Heart left ventricle (tissue), 16 donors: Measurements from ENCODE around the gene SCRN2. TPM values are rescaled to one million over a fixed set of nuclear protein-coding genes. Genes with fewer than 3 reads are reported as not detected.

Experiments
- ATAC-seq, 4 donors: fragments of 200-7000 bp; cut with Tn5 transposase; one replicate each; pipeline ENCODE4 v1.9.1; 2020 to 2022; ENCODE audit warnings: moderate library complexity in 4 of 4, mild to moderate bottlenecking in 3 of 4, moderate number of reproducible peaks in 1 of 4
- DNase-seq, 5 donors: peaks; one replicate each; pipeline ENCODE4 v3.0.0-alpha.2; 2020
- H3K27ac ChIP-seq, 12 donors: fragments of 200-600 bp; sonication (generic) in 4 of 12; one replicate each; pipeline versions ENCODE4 v1.5.0 to v1.8.0; 2016 to 2022; ENCODE audit warnings: mild to moderate bottlenecking in 2 of 12
- H3K27me3 ChIP-seq, 9 donors: fragments of 200-600 bp; sonication (generic) in 2 of 9; one replicate each; pipeline versions ENCODE4 v1.5.1 to v1.8.0; 2016 to 2022; ENCODE audit warnings: mild to moderate bottlenecking in 3 of 9
- H3K36me3 ChIP-seq, 9 donors: fragments of 200-600 bp; sonication (generic) in 2 of 9; one replicate each; pipeline versions ENCODE4 v1.5.0 to v1.8.0; 2018 to 2022; ENCODE audit warnings: mild to moderate bottlenecking in 2 of 9
- H3K4me1 ChIP-seq, 12 donors: fragments of 200-600 bp; sonication (generic) in 4 of 12; one replicate each; pipeline versions ENCODE4 v1.5.0 to v1.8.0; 2016 to 2022; ENCODE audit warnings: mild to moderate bottlenecking in 3 of 12
- H3K4me3 ChIP-seq, 12 donors: fragments of 200-600 bp; sonication (generic) in 4 of 12; one replicate each; pipeline versions ENCODE4 v1.5.0 to v1.8.0; 2017 to 2022; ENCODE audit warnings: mild to moderate bottlenecking in 9 of 12, moderate library complexity in 4 of 12
- H3K9me3 ChIP-seq, 12 donors: fragments of 200-600 bp; sonication (generic) in 4 of 12; one replicate each; pipeline versions ENCODE4 v1.5.0 to v1.8.0; 2016 to 2022; ENCODE audit warnings: mild to moderate bottlenecking in 1 of 12
- CTCF ChIP-seq, 12 donors: fragments of 200-600 bp; sonication (generic) in 4 of 12; IDR thresholded peaks; one replicate each; pipeline versions ENCODE4 v1.5.0 to v1.8.0; 2018 to 2022; ENCODE audit warnings: antibody characterized with exemption in 12 of 12, mild to moderate bottlenecking in 5 of 12
- POLR2A ChIP-seq, 2 donors: fragments of 450-650 bp; IDR thresholded peaks; one replicate each; pipeline ENCODE4 v1.6.1; 2017; ENCODE audit warnings: antibody characterized with exemption in 2 of 2, mild to moderate bottlenecking in 2 of 2, moderate library complexity in 2 of 2
- WGBS, 4 donors: extraction: QIAGEN DNeasy Blood & Tissue Kit in 2 of 4; methylation state at CpG; one replicate each; pipeline versions ENCODE4 v1.1.5 to v1.1.7; 2013 to 2018; 5-methylcytosine and 5-hydroxymethylcytosine counted together
- intact Hi-C, 10 donors: fragments of 100-400 bp; cut with DNase I; formaldehyde crosslinking; loops; one replicate each; pipeline versions ENCODE4 v1.11.1 to v1.14.2; 2022
- long read RNA-seq, 3 donors: library from polyadenylated mRNA; unstranded; transcript quantifications; one replicate each; pipeline ENCODE4 v2.0.0, GENCODE V29; 2020 to 2021
- polyA plus RNA-seq, 2 donors: library from polyadenylated mRNA; stranded (reverse); fragments of 200-250 nt; gene quantifications; one replicate each; pipeline ENCODE4 v1.2.3, GENCODE V29; 2013
- total RNA-seq, 9 donors: library from RNA; depleted of rRNA in 2 of 9; stranded (reverse); fragments of >200 nt in 2 of 9; fragmentation: NEBNext Ultra II Directional in 3 of 9; extraction: Animal tissue kit (Norgen Biotek cat#: 25700) in 3 of 9; gene quantifications; one replicate each; pipeline versions ENCODE4 v1.1.0 to v1.2.4, GENCODE V29; 2016 to 2023
- donor health status: ischemic (EF 13 %, LVEDD 7.1; RV severe dilation, severe dysfunction).
- donor health status: healthy with polysubstance abuse.
- donor health status: DM: no; HTN: yes; CAD: no.
- donor health status: DM: no; HTN: no; CAD: no.
- donor health status: ischemic (EF 25% LVEDD 6.9; RV normal size, moderate dysfunction).
- donor health status: ischemic (EF 25% LVEDD 5.7; RV mildly dilated, moderate dysfunction).
- donor health status: healthy.
- donor health status: DM: yes; HTN: yes; CAD: no.
- donor health status: ischemic (EF 35%, LVEDD 5.7; RV mildly dilated, moderate dysfunction).
- donor health status: nonischemic (EF 11% LVEDD 7.7; RV severe dilation, severe dysfunction).
- donor health status: DM: yes; HTN: yes; CAD: no.
- donor health status: PGD.
- donor health status: ischemic (EF 29% LVEDD 5.4; RV normal size, mild dysfunction).
- donor health status: nonischemic (EF 23%, LVEDD 6.1; RV moderate dilation, normal function).

The SCRN2 gene
- total RNA-seq: 10 to 100 TPM; 29.4 to 42.9 (median 33.9) TPM
- polyA plus RNA-seq: 10 to 100 TPM; 17.5 to 58.5 TPM
- long read RNA-seq, donor 1, transcript SCRN2-201 (8 exons, 1,548 nt): major isoform, 60 of 99 reads
- long read RNA-seq, donor 1, transcript SCRN2-212 (7 exons, 1,745 nt): minor isoform, 10 of 99 reads
- long read RNA-seq, donor 1, transcript SCRN2-202 (7 exons, 1,779 nt): minor isoform, 6 of 99 reads
- long read RNA-seq, donor 1, partial matches to known transcripts: 8 of 99 reads
- long read RNA-seq, donor 1, other reads (novel, unspliced or antisense): 15 of 99 reads
- long read RNA-seq, donor 2, transcript SCRN2-212 (7 exons, 1,745 nt): minor isoform, 18 of 249 reads
- long read RNA-seq, donor 2, transcript SCRN2-202 (7 exons, 1,779 nt): minor isoform, 36 of 249 reads
- long read RNA-seq, donor 2, transcript SCRN2-201 (8 exons, 1,548 nt): major isoform, 148 of 249 reads
- long read RNA-seq, donor 2, partial matches to known transcripts: 20 of 249 reads
- long read RNA-seq, donor 2, other reads (novel, unspliced or antisense): 25 of 249 reads
- long read RNA-seq, donor 3, transcript SCRN2-201 (8 exons, 1,548 nt): major isoform, 34 of 61 reads
- long read RNA-seq, donor 3, transcript SCRN2-212 (7 exons, 1,745 nt): minor isoform, 5 of 61 reads
- long read RNA-seq, donor 3, partial matches to known transcripts: 4 of 61 reads
- long read RNA-seq, donor 3, other reads (novel, unspliced or antisense): 15 of 61 reads

GRCh38 chr17:47840742-47841487, at the start of gene SCRN2:
Gene SCRN2, minus strand, starts transcription at chr17:47841273. Its CDS starts 430 bp downstream, at chr17:47840843.
- intact Hi-C loops: loop anchor here (1.0 to 10.0 kb wide), 16 partner anchors 49 to 181 kb away; partner anchors contain the start of genes CDK5RAP3 (in 7 of the 10) and PNPO (in 2 of the 10)
- 0 to 1% (median 0%) methylated on average over 38 to 55 of the region's 55 CpGs for WGBS, 4 donors
- Histone ChIP-seq H3K36me3 (peaks cover 0 to 32% (median 18%) of the 10 kb centered on the region in 9 donors), H3K9me3 (no peaks in the 10 kb centered on the region), H3K4me3 (peak within 1 kb of the TSS; percentile 57 to 96 (median 90)), H3K27ac (peak within 1 kb of the TSS in 11 of 12 donors; percentile 55 to 84 (median 75)), H3K27me3 (peaks cover 0 to 24% (median 8%) of the 10 kb centered on the region in 9 donors), H3K4me1 (peaks cover 4 to 28% (median 19%) of the 10 kb centered on the region in 12 donors)
- peak; percentile 89 to 96 (median 91) for DNase-seq
- peak; percentile 93 to 99 (median 98) for TF ChIP-seq CTCF (IDR thresholded peaks at IDR 0.05)
- no peak for TF ChIP-seq POLR2A (IDR thresholded peaks at IDR 0.05)
- ATAC-seq: peak; percentile 81 to 95 (median 92)

GRCh38 chr17:47889734-47890529, 48.9 kb upstream of the SCRN2 start:
- WGBS, 4 donors: 38 to 44% (median 40%) methylated on average over 11 of the region's 11 CpGs

More at GRCh38 chr17:47889734-47890529, 48.9 kb upstream of the SCRN2 start:
- Histone ChIP-seq H3K27ac (no peak overlapping the region), H3K9me3 (no peaks in the 10 kb centered on the region), H3K4me3 (no peak overlapping the region), H3K27me3 (no peaks in the 10 kb centered on the region), H3K36me3 (no peaks in the 10 kb centered on the region), H3K4me1 (peaks cover 0 to 16% (median 8%) of the 10 kb centered on the region in 12 donors)
- ATAC-seq (peak; percentile 74 to 93 (median 92)), DNase-seq (peak; percentile 84 to 92 (median 87))
- intact Hi-C loops: loop anchor here in 9 of 10 donors (1.0 to 10.0 kb wide), 10 partner anchors 45 to 195 kb away; partner anchors contain the start of genes SCRN2 (in 7 of the 9), PNPO (in 1 of the 9) and TBKBP1 (in 1 of the 9)
- TF ChIP-seq CTCF (IDR thresholded peaks at IDR 0.05) (peak; percentile 89 to 99 (median 96)), POLR2A (IDR thresholded peaks at IDR 0.05) (no peak)
